Cortex of kidney (tissue), 1 donor: ENCODE measurements around the gene ROPN1L.

ENCODE experiments used
- DNase-seq: peaks from one replicate; lab custom pipeline; 2025; lab: John Stamatoyannopoulos, UW

Gene ROPN1L

DNA sequence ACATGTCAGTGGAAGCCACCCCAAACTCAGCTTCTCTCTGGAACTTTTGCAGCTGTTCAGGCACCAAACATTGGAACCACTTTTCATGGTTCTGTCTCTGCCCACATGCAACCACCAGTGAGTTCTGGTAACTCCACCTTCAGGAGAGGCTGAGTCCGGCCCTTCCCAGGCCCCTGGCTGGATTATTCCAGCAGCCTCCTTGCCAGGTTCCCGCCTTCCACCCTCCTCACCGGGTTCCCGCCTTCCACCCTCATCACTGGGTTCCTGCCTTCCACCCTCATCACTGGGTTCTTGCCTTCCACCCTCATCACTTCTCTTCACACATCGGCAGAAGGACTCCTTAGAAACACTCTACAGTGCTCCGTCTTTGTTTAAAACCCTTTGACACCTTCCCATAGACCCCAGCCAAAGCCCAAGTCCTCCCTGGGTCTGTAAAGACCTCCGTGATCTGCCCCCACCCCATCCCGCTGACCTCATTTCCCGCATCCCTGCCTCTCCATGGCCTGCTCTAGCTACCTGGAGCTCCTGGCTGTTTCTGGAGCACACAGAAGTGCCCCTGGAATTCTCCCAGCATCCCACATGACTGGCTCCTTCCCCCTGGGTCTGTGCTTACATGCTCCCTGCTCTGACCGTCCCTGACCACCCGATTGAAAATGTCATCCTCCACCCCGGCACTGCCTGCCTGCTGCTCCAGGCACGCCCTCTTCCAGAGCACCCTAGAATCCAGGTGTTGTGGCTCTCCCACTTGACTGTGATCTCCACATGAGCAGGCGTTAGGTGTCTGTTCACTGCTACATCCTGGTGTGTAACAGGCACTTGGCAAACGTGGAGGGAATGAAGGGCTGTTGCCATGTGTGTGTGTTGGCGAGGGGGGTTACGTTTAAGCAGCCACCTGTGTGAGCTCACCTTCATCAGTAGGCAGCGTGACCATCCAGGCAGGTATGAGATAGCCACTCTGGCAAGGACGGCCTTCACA lies 17.7 kb downstream of the ROPN1L start:
- DNase-seq: no peak

DNA sequence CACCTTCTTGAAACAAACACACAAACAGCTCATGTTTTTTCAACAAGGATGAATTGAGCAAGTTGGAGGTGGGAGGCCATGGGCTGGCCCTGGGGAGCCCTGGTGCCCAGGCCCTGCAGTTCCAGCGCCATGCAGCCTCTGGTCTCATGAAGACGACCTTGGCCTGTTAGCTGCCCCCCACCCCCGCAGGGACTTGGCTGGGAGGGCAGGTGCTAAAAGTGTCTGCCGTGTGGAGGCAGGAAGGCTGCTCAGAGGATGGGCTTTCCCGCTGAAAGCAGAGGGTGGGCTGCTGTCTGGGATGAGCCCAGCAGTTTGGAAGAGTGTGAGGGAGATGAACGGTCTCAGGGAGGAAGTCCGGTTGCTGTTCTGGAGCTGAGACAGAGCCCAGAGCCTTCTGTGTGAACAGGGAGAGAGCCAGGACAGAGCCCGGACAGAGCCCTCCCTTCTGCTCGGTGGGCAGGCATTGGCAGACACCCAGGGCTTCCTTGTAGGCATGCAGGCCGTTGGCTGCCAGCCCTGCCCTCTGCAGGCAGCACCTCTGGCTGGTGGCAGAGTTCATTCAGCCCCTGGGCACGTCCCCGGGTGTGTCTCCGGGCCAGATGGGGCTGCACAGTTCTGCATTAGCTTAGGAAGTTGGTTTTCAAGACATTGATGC lies 18.7 kb downstream of the ROPN1L start:
- DNase-seq: no peak

DNA sequence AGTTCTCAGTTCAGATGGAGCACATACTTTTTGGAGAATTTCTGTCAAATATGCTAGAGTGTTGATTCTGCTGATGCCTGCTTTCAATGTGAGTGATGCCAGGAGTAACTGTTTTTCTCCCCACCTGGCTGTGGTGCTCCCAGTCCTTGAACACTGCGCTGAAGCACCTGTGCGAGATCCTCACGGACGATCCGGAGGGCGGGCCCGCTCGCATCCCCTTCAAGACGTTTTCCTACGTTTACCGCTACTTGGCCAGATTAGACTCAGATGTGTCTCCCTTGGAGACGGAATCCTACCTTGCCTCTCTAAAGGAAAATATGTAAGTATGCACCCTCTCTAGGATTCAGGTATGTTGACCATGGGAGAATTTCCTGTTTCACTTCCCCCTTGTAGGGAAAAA lies 19.4 kb downstream of the ROPN1L start:
- DNase-seq: no peak

DNA sequence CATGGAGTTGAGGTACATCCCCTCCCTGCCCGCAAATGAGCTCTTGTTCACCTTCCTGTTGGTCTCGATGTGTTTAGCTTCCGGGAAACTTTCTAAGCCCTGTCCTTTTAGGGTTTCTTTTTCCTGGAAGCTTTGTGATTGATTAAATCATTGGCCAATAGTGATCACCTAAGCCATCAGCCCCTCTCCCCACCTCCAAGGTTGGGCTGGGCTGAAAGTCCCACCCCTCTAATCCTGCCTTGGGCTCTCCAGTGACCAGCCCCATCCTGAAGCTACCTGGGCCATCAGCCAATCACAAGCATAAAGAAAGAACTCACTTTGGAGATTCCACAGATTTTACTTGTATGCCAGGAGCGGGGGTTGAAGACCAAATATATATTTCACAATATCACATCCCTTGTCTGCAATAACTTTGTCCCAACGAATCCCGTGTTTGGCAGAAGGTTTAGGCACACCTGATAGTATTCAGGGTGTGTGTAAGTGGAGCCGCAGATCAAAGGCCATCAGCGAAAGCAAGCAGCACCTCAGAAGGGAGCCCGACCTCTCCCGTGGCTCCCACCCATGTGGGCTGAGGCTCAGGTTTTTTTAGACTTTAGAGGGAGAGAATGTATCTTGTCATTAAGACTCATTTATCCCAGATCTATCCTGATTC lies 20.4 kb downstream of the ROPN1L start:
- no peak for DNase-seq

DNA sequence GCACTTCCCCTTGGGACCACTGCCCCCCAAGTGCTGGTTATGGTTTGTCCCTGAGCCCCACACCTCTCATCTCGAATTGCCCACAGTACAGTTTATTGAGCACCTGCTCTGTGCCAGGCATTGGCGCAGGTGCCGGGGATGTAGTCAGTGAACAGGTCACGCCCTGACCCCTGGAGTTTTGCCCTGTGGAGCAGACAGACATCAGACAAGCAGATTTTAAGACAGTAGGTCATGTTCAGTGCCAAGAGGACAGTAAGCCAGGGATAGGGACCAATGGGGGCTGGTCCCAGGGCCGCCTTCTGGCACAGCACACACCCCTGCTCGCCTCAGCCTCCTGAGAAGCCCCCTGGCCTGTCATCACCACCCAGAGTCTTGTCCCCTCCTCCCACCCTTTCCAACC lies 21.9 kb downstream of the ROPN1L start:
- no peak for DNase-seq

DNA sequence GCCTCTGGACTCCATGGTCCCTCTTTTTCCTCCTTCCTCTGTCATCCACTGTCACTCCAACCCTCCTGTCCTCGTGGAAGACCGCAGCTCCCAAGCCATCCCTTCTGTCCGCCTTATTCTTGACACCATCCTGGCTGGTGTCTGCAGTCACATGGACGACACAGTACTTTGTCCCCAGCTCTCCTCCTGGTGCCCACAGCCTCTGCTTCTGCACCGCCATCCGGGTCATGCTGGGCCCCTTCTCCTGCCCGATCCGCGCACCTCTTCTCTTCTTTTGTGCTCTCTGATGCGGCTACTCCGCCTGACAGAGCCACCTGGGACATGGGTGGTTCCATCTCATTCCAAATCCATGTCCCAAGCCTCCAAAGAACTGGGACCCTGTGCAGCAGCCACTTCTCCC lies 22.5 kb downstream of the ROPN1L start:
- DNase-seq: no peak

DNA sequence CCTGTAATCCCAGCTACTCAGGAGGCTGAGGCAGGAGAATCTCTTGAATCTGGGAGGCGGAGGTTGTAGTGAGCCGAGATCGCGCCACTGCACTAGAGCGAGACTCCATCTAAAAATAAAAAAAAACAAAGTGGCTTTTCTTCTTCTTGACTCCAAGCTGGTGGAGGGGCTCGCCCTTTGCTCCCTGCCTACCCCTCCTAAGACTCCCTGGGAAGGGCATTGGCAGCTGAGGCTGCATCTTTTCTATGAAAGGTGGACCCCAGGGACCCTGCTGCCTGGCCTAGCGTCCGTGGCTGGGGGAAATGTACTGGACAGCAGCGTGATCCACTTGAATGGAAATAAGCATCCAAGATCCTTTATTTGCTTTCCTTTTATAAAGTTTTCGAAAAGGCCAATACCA lies 24.0 kb downstream of the ROPN1L start:
- DNase-seq: no peak

DNA sequence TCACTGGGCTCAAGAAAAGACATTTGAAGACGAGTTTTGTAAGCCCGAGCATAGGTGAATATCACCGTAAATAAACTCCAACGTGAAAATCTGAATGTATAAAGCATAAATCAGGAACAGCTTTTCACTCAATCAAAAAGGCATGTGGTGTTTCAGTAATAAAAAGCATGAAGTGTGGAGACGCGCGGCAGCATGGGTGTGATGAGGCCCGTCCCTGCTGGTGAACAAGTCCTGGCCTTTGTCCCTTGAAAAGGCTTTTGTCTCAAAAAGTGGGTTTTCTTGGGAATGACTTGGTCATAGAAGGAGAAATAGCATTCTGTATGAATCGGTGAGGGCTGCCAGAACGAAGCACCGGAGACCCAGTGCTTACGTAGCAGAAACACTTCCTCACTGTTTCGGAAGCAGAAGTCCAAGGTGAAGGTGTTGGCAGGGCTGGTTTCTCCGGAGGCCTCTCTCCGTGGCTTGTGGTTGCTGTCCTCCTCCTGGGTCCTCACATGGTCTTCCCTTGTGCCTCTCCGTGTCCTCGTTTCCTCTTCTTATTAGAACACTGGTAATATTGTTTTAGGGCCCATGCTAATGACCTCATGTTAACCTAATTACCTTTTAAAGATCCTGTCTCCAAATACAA lies 24.9 kb downstream of the ROPN1L start:
- DNase-seq: no peak

DNA sequence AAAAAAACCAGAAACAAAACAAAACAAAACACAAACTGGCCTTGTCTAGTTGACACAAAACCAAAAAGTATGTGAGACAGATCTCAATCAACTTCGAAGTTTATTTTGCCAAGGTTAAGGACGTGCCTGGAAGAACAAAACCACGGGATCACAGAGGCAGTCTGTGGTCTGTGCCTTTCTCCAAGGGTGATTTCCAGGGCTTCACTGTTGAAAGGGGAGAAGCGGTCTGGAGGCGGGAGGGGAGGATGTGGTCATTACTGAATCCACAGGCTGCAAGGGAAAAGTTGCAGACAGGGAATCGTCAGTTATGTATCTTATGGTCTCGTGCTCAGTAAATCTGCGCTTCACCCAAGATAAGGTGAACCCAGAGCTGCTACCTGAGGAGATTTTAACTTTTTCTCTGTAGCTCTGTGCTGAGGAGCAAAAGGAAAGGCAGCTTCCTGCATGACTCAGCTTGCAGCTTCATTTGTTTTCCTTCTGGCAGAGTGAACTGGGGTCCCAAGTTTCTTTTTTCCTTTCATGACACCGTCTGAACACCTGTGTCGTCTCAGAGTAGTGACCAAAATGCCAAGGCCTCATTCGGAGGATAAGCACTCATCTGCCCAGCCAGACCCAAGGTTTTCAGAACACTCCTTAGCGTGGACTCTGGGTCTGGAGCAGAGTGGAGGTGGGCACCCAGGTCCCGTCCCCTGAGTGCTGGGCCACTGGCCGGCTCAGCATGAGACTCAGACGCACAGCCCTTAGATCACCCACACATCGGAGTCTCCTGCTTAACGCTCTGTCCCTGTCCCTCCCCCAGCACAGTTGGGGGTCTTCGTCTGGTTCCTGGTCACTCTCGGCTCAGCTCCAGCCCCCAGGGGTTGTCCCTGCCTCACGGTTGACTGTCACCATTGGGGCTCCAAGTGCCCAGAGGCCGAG lies 25.9 kb downstream of the ROPN1L start:
- DNase-seq: no peak

DNA sequence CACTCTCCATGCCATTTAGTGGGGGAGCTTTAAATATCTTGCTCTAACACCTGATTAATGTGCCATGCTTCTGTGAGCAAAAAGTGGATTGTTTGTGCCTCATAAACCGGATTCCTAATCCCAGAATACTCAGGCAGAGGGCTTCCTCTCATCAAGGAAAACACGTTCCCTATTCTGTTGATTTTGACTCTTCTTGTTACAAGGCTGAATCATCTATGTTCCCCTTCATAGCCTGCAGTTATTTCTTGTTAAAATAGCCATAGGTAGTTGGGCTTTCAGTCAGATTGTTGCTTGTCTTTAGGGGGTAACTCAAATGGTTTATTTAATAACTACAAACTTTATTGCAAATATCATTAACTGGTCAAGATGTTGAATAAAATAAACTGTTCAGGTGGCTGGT lies 26.6 kb downstream of the ROPN1L start:
- no peak for DNase-seq

DNA sequence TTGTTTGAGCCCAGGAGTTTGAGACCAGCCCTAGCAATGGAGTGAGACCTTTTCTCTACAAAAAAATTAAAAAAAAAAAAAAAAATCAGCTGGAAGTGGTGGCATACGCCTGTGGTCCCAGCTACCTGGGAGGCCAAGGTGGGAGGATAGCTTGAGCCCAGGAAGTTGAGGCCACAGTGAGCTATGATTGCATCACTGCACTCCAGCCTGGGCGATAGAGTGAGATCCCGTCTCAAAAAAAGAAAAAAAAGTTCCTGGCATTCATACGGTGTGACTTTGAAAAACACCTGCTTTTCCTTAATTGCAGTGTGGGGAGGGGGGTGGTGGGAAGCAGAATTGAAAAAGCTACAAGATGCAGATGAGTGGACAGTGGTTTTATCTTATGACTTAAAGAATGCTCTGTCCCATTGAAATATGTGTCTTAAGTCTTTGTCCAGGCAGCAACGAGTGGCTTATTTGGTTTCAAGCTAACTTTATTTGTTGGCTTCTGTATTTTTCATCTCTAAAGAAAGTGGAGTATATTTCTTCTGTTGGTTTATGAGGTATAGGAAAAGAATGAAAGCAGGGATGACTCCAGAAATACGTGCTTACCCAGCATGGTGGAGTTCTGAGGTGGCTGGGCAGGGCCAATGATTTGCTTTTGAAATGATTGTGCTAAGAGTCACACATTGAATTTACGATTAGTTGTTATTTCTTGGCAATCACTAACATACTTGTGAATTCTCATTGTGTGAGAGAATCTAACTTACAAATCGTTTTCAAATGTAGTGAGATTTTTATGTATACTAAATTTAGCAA lies 27.8 kb downstream of the ROPN1L start:
- no peak for DNase-seq

DNA sequence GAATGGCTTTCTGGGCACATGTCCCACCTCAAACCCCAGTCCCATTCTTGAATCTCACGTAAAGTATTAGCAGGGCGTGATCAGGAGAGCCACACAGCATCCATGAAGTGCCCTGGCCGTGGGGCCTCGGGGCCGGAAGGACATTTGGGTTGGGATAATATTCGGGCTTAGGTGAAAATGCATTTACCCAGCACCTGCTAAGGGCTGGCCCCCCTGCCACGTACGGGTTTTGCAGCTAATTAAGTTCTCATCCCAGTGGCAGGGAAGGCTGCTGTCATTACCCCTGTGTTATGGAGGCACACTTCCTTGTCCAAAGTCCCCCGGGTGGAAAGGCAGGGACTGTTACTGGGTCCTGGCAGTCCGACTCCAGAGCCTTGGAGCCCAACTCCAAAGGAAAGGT lies 29.0 kb downstream of the ROPN1L start:
- DNase-seq: no peak

DNA sequence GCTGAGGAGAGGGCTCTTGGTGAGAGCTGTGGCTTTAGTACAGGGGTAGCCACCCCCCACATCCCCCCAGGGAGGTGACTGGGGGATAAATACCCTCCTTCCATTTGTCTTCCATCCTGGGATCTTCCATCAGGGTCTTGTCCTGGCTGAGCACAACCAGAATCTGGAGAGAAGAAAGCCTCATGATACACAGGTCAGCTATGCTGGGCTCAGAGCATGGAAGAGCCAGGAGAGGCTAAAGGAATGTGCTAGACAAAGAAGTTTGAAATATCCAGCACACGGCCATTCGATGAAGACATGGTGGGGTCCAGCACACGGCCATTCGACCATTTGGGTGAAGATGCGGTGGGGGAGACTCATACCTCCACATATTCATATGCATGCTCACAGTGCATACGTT lies 30.0 kb downstream of the ROPN1L start:
- DNase-seq: no peak

DNA sequence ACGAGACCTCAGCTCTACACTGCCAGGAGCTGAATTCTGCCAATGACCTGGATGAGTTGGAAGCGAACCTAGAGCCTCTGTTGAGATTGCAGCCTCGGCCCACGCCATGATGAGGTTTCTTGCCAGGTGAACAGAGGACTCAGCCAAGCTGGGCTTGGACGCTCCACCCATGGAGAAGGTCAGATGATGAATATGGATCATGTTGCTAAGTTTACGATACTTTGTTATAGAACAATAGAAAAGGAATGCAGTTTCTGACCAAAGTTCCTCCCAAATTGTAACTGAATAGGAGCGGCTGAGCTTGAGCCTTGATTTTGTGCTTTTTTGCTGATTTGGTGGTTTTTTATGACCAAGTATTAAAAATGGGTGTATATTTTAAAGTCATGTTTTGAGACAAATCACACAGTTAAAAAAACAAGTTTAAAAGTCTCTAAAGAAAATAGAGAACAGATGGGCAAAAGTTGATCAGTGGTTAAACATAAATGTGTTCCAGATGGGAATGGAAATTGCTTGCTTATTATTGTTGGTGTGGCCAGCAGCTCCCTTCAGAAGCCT lies 32.9 kb downstream of the ROPN1L start:
- no peak for DNase-seq

DNA sequence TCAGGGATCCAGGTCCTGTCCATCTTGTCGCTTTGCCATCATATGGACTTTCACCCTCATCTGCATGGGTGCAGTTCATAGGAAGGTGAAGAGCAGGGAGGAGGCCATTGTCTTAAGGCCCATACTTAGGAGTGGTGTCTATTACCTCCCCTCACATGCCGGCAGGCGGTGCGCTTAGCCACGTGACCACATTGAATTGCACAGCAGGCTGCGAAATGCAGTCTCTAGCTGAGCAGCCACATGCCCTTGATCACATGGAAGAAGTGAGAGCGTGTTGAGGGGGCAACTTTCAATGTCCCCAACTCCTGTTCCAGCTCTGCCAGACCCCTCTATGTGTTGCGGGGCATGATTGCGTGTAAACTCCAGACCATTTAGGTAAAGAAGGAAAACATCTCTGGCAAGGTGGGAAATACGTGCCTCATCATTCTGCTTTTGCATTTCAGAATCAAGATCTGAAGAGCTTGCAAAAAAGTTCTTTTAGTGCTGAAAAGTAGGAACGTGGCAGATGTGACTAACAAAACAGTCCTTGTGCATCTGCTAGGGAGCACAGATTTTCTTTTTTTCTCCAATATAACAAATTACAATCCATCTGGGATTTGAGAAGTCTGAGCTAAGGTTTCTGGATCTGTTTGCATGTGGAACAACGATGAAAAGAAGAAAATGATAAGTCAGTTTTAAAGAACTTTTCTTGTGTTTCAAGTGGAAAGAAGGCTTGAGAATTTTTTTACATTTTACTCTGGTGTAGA lies 34.4 kb downstream of the ROPN1L start:
- no peak for DNase-seq

DNA sequence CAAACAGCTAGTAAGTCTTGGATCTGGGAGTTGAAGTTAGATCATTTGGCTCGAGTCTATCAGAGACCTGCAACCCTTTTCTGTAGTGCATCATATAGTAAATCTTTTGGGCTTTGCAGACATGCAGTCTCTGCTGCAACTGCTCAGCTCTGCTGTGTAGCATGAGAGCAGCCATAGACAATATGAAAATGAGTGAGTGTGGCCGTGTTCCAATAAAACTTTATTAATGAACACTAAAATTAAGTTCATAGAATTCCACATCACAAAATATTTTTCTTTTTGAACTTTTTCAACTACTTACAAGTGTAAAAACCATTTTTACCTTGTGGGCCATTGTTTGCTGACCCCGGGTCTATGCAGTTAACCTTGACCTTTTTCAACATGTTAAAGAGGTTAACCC lies 35.2 kb downstream of the ROPN1L start:
- no peak for DNase-seq

DNA sequence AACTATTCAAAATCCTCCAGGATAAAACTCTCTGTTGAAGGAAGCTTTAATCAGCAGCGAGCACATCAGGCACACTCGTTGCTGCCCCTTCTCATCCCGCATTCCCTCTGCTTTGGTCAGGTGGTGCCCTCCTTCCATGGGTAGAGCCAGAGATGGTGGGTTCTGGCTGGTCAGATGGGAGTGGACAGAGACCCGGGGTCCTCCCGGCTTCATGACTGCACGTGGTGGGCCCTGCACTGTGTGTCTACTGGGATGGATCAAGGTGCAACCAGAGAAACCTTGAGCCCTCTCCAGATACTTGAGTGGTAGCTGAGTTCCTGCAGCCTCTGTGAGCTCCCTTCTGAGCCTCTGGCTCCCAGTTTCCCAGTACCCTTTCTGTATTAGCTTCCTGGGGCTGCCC lies 36.3 kb downstream of the ROPN1L start:
- no peak for DNase-seq

DNA sequence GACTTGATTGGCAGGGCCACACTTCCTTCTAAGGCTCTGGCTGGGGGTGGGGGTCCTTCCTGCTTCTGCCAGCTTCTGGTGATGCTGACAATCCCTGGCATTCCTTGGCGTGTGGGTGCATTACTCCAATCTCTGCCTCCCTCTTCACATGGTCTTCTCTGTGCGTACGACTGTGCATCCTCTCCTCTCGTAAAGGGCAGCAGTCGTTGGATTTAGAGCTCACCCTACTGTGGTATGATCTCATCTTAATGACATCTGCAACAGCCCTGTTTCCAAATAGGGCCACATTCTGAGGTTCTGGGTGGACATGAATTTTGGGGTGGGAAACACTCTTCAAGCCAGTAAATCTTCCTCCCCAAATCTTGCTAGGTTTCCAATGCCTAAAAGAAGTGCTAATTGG lies 36.8 kb downstream of the ROPN1L start:
- DNase-seq: no peak

DNA sequence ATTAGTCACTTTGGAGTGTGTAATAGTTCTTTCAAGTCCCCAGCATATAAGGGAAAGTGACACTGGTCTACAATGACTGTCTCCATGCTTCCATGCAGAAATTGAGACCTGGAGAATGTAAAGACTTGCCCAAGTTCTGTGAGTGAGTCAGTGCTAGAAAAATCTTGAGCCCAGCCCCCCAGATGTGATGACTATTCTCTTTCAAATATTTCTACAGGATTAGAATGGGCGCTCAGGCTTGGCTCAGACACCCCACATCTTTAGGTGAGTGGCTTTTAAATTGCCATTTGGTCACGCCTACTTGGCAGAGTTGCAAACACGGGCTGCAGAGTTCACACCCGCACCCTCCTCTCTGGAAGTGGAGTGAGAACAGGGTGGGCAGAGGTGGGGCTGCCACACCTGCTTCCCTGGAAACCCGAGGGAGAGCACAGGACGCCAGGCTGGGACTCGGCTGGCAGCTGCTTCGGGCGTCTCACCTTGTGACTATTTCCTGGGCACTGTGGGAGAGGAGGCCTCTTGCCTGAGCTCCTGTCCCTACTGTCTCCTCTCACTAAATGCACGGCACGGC lies 37.6 kb downstream of the ROPN1L start:
- no peak for DNase-seq
